Upper lobe of left lung (tissue), 6 donors: Measurements from ENCODE around the gene SLC19A1. TPM values are rescaled to one million over a fixed set of nuclear protein-coding genes. Genes with fewer than 3 reads are reported as not detected.

ENCODE experiments used
- ATAC-seq, 2 donors: fragments of 200-7000 bp; cut with Tn5 transposase; one replicate each; pipeline ENCODE4 v1.9.1; 2022; ENCODE audit warnings: mild to moderate bottlenecking in 2 of 2, moderate library complexity in 2 of 2; ENCODE audit not compliant: low FRiP score in 2 of 2
- DNase-seq, 2 donors: peaks; one replicate each; pipeline ENCODE4 v3.0.0-alpha.2; 2019 to 2020
- H3K27ac ChIP-seq, 4 donors: fragments of 200-600 bp; sonication (generic); one replicate each; pipeline ENCODE4 v1.5.1; 2016 to 2019
- H3K27me3 ChIP-seq, 4 donors: fragments of 200-600 bp; sonication (generic); one replicate each; pipeline ENCODE4 v1.5.1; 2017 to 2019
- H3K36me3 ChIP-seq, 4 donors: fragments of 200-600 bp; sonication (generic); one replicate each; pipeline ENCODE4 v1.5.1; 2016 to 2019
- H3K4me1 ChIP-seq, 4 donors: fragments of 200-600 bp; sonication (generic); one replicate each; pipeline ENCODE4 v1.5.1; 2018 to 2019
- H3K4me3 ChIP-seq, 4 donors: fragments of 200-600 bp; sonication (generic); one replicate each; pipeline ENCODE4 v1.5.1; 2017 to 2019; ENCODE audit warnings: mild to moderate bottlenecking in 2 of 4, moderate library complexity in 1 of 4
- H3K9me3 ChIP-seq, 4 donors: fragments of 200-600 bp; sonication (generic); one replicate each; pipeline ENCODE4 v1.5.1; 2018 to 2019
- CTCF ChIP-seq, 6 experiments: fragments of 450-650 bp in 4 of 6; fragments of 200-600 bp in 2 of 6; sonication (generic) in 2 of 6; IDR thresholded peaks; one replicate each; pipeline ENCODE4 v1.5.1; 2016 to 2019; ENCODE audit warnings: antibody characterized with exemption in 6 of 6
- EP300 ChIP-seq, 4 donors: sonication (generic); formaldehyde crosslinking; IDR thresholded peaks; one replicate each; pipeline ENCODE4 v1.5.1; 2017; ENCODE audit warnings: antibody characterized with exemption in 4 of 4, control low read depth in 2 of 4
- POLR2A ChIP-seq, 4 donors: fragments of 450-650 bp; IDR thresholded peaks; one replicate each; pipeline ENCODE4 v1.5.1; 2016 to 2017; ENCODE audit warnings: antibody characterized with exemption in 4 of 4, mild to moderate bottlenecking in 2 of 4
- POLR2AphosphoS5 ChIP-seq, 2 donors: sonication (generic); formaldehyde crosslinking; IDR thresholded peaks; one replicate each; pipeline ENCODE4 v1.5.1; 2017; ENCODE audit warnings: antibody characterized with exemption in 2 of 2
- WGBS, 2 donors: methylation state at CpG; one replicate each; pipeline ENCODE4 v1.1.5; 2017 to 2018; 5-methylcytosine and 5-hydroxymethylcytosine counted together
- total RNA-seq, 6 donors: library from RNA; depleted of rRNA in 4 of 6; stranded (reverse); fragments of >200 nt in 4 of 6; gene quantifications; one replicate each; pipeline versions ENCODE4 v1.1.0 to v1.2.1, GENCODE V29; 2016 to 2021
- donor health status: DM: no; HTN: no; CAD: no; lungs with moderate emphysema.
- donor health status: DM: no; HTN: yes; CAD: no; lungs with severe emphysema.

SLC19A1 gene
- total RNA-seq, 6 donors from 2014 or later: 36.4 to 75.6 (median 49.9) TPM

- Histone ChIP-seq H3K9me3 (no peaks in the 10 kb centered on the region), H3K4me1 (no peaks in the 10 kb centered on the region), H3K27me3 (no peaks in the 10 kb centered on the region), H3K36me3 (peaks cover 0 to 39% (median 19%) of the 10 kb centered on the region in 4 donors), H3K4me3 (no peak overlapping the region), H3K27ac (no peak overlapping the region)
- DNase-seq (peak in 1 of 2 donors; percentile 69), ATAC-seq (no peak)
- 80 to 92% methylated on average over 1 to 22 of the region's 22 CpGs for WGBS, 2 donors
- TF ChIP-seq POLR2AphosphoS5 (IDR thresholded peaks at IDR 0.05): no peak
- TF ChIP-seq CTCF (IDR thresholded peaks at IDR 0.05): no peak
- no peak for TF ChIP-seq POLR2A (IDR thresholded peaks at IDR 0.05)
- TF ChIP-seq EP300 (IDR thresholded peaks at IDR 0.05): no peak
Observed at GRCh38 chr21:45496968-45497845, 45.0 kb downstream of the SLC19A1 start.

GRCh38 chr21:45496151-45496967 is 45.9 kb downstream of the SLC19A1 start:
- H3K4me3 ChIP-seq: no peak overlapping the region
- 88 to 96% methylated on average over 13 to 18 of the region's 18 CpGs for WGBS, 2 donors
- DNase-seq (peak in 1 of 2 donors; percentile 49), ATAC-seq (no peak)
- H3K4me1 ChIP-seq: no peaks in the 10 kb centered on the region
- peaks cover 0 to 44% (median 20%) of the 10 kb centered on the region in 4 donors for H3K36me3 ChIP-seq
- H3K27ac ChIP-seq: no peak overlapping the region
- no peaks in the 10 kb centered on the region for H3K9me3 ChIP-seq
- no peaks in the 10 kb centered on the region for H3K27me3 ChIP-seq
- TF ChIP-seq POLR2AphosphoS5 (IDR thresholded peaks at IDR 0.05) (no peak), EP300 (IDR thresholded peaks at IDR 0.05) (no peak), CTCF (IDR thresholded peaks at IDR 0.05) (no peak), POLR2A (IDR thresholded peaks at IDR 0.05) (no peak)

- WGBS, 2 donors: 88 to 93% methylated on average over 15 to 29 of the region's 30 CpGs
- ATAC-seq (no peak), DNase-seq (peak in 1 of 2 donors; percentile 70)
- Histone ChIP-seq H3K27me3 (no peaks in the 10 kb centered on the region), H3K4me3 (no peak overlapping the region), H3K9me3 (no peaks in the 10 kb centered on the region), H3K4me1 (no peaks in the 10 kb centered on the region), H3K36me3 (peaks cover 0 to 44% (median 20%) of the 10 kb centered on the region in 4 donors), H3K27ac (no peak overlapping the region)
- TF ChIP-seq CTCF (IDR thresholded peaks at IDR 0.05): no peak
- TF ChIP-seq POLR2A (IDR thresholded peaks at IDR 0.05): no peak
- TF ChIP-seq POLR2AphosphoS5 (IDR thresholded peaks at IDR 0.05): no peak
- no peak for TF ChIP-seq EP300 (IDR thresholded peaks at IDR 0.05)
Observed at GRCh38 chr21:45494851-45495680, 47.2 kb downstream of the SLC19A1 start.

GRCh38 chr21:45494135-45494850 is 47.9 kb downstream of the SLC19A1 start:
- peaks cover 0 to 44% (median 20%) of the 10 kb centered on the region in 4 donors for H3K36me3 ChIP-seq
- no peak for ATAC-seq

More at GRCh38 chr21:45494135-45494850, 47.9 kb downstream of the SLC19A1 start:
- peak in 1 of 2 donors; percentile 63 for DNase-seq
- Histone ChIP-seq H3K9me3 (no peaks in the 10 kb centered on the region), H3K27me3 (no peaks in the 10 kb centered on the region), H3K4me3 (no peak overlapping the region), H3K4me1 (no peaks in the 10 kb centered on the region), H3K27ac (no peak overlapping the region)
- WGBS, 2 donors: 92 to 96% methylated on average over 19 to 24 of the region's 27 CpGs
- TF ChIP-seq POLR2AphosphoS5 (IDR thresholded peaks at IDR 0.05): no peak
- TF ChIP-seq POLR2A (IDR thresholded peaks at IDR 0.05): no peak
- no peak for TF ChIP-seq EP300 (IDR thresholded peaks at IDR 0.05)
- no peak for TF ChIP-seq CTCF (IDR thresholded peaks at IDR 0.05)
